Sigmoid colon (tissue), 7 donors: Measurements from ENCODE around the gene MYO1G. TPM values are rescaled to one million over a fixed set of nuclear protein-coding genes. Genes with fewer than 3 reads are reported as not detected.

ENCODE experiments used
- DNase-seq: peaks from one replicate; pipeline ENCODE4 v3.0.0-alpha.2; 2019
- H3K27ac ChIP-seq, 4 donors: fragments of 200-600 bp; sonication (generic); one replicate each; pipeline ENCODE4 v1.5.1; 2016 to 2019; ENCODE audit warnings: mild to moderate bottlenecking in 1 of 4
- H3K27me3 ChIP-seq, 3 donors: fragments of 200-600 bp; sonication (generic); one replicate each; pipeline ENCODE4 v1.5.1; 2019; ENCODE audit warnings: mild to moderate bottlenecking in 1 of 3
- H3K36me3 ChIP-seq, 4 donors: fragments of 200-600 bp; sonication (generic); one replicate each; pipeline ENCODE4 v1.5.1; 2016 to 2019
- H3K4me1 ChIP-seq, 4 donors: fragments of 200-600 bp; sonication (generic); one replicate each; pipeline ENCODE4 v1.5.1; 2017 to 2019
- H3K4me3 ChIP-seq, 4 donors: fragments of 200-600 bp; sonication (generic); one replicate each; pipeline ENCODE4 v1.5.1; 2017 to 2019; ENCODE audit warnings: mild to moderate bottlenecking in 2 of 4, moderate library complexity in 1 of 4
- H3K9me3 ChIP-seq, 4 donors: fragments of 200-600 bp in 3 of 4; sonication (generic) in 3 of 4; one replicate each; pipeline versions ENCODE4 v1.5.1 to v1.6.1; 2013 to 2019
- CTCF ChIP-seq, 4 experiments: fragments of 450-650 bp in 3 of 4; fragments of 200-600 bp in 1 of 4; IDR thresholded peaks; one replicate each; pipeline ENCODE4 v1.5.1; 2016 to 2019; ENCODE audit warnings: antibody characterized with exemption in 4 of 4, mild to moderate bottlenecking in 3 of 4, moderate library complexity in 2 of 4
- EP300 ChIP-seq, 4 donors: sonication (generic); formaldehyde crosslinking; IDR thresholded peaks; one replicate each; pipeline ENCODE4 v1.6.1; 2017; ENCODE audit warnings: antibody characterized with exemption in 4 of 4
- POLR2A ChIP-seq, 2 donors: fragments of 450-650 bp; IDR thresholded peaks; one replicate each; pipeline ENCODE4 v1.6.1; 2016; ENCODE audit warnings: antibody characterized with exemption in 2 of 2, mild to moderate bottlenecking in 2 of 2, moderate library complexity in 2 of 2
- POLR2AphosphoS5 ChIP-seq, 4 donors: sonication (generic); formaldehyde crosslinking; IDR thresholded peaks; one replicate each; pipeline ENCODE4 v1.6.1; 2017; ENCODE audit warnings: antibody characterized with exemption in 4 of 4
- WGBS, 2 donors: extraction: QIAGEN DNeasy Blood & Tissue Kit; methylation state at CpG; one replicate each; pipeline ENCODE4 v1.1.7; 2013; 5-methylcytosine and 5-hydroxymethylcytosine counted together
- intact Hi-C: fragments of 100-400 bp; cut with DNase I; formaldehyde crosslinking; loops from one replicate; pipeline ENCODE4 v1.15.1; 2023
- polyA plus RNA-seq, 3 donors: library from polyadenylated mRNA; stranded (reverse); fragments of 200-250 nt; gene quantifications; one replicate each; pipeline ENCODE4 v1.2.3, GENCODE V29; 2013
- total RNA-seq, 4 donors: library from RNA; depleted of rRNA; stranded (reverse); fragments of >200 nt; gene quantifications; one replicate each; pipeline ENCODE4 v1.1.0, GENCODE V29; 2016
- donor health status: healthy with polysubstance abuse.
- donor health status: Bipolar disorder and iron deficiency.
- donor health status: healthy.

The MYO1G gene
- total and polyA plus RNA-seq, 7 donors, result 1.1 to 19.5 (median 2.4) TPM

GRCh38 chr7:44960011-44960580, 18.7 kb downstream of the MYO1G start:
- DNase-seq, result no peak
- no peak for TF ChIP-seq CTCF (IDR thresholded peaks at IDR 0.05)
- TF ChIP-seq EP300 (IDR thresholded peaks at IDR 0.05), result no peak
- TF ChIP-seq POLR2A (IDR thresholded peaks at IDR 0.05), result no peak
- no peak for TF ChIP-seq POLR2AphosphoS5 (IDR thresholded peaks at IDR 0.05)
- Histone ChIP-seq H3K27ac (no peak overlapping the region), H3K9me3 (no peaks in the 10 kb centered on the region), H3K27me3 (peaks cover 0 to 23% (median 0%) of the 10 kb centered on the region in 3 donors), H3K4me3 (no peak overlapping the region), H3K36me3 (no peaks in the 10 kb centered on the region), H3K4me1 (peaks cover 0 to 15% (median 12%) of the 10 kb centered on the region in 4 donors)
- WGBS, 2 donors, result 80% methylated on average over 4 of the region's 4 CpGs
- intact Hi-C loops, result no loop called here

- Histone ChIP-seq H3K27me3 (peaks cover 0 to 23% (median 0%) of the 10 kb centered on the region in 3 donors), H3K36me3 (no peaks in the 10 kb centered on the region), H3K4me1 (peaks cover 0 to 15% (median 12%) of the 10 kb centered on the region in 4 donors), H3K9me3 (no peaks in the 10 kb centered on the region), H3K4me3 (no peak overlapping the region), H3K27ac (no peak overlapping the region)
- intact Hi-C loops, result no loop called here
- DNase-seq, result no peak
- WGBS, 2 donors, result 61 to 68% methylated on average over 8 of the region's 8 CpGs
- TF ChIP-seq CTCF (IDR thresholded peaks at IDR 0.05) (no peak), POLR2A (IDR thresholded peaks at IDR 0.05) (no peak), POLR2AphosphoS5 (IDR thresholded peaks at IDR 0.05) (no peak), EP300 (IDR thresholded peaks at IDR 0.05) (no peak)
Measured at GRCh38 chr7:44959433-44959951, 19.3 kb downstream of the MYO1G start.

- TF ChIP-seq EP300 (IDR thresholded peaks at IDR 0.05) (no peak), CTCF (IDR thresholded peaks at IDR 0.05) (no peak), POLR2A (IDR thresholded peaks at IDR 0.05) (no peak), POLR2AphosphoS5 (IDR thresholded peaks at IDR 0.05) (no peak)
- WGBS, 2 donors, result 49 to 65% methylated on average over 8 of the region's 8 CpGs
- intact Hi-C loops, result no loop called here
- no peak overlapping the region for H3K27ac ChIP-seq
- no peaks in the 10 kb centered on the region for H3K9me3 ChIP-seq
- DNase-seq, result no peak
- no peak overlapping the region for H3K4me3 ChIP-seq
- H3K27me3 ChIP-seq, result peaks cover 0 to 23% (median 0%) of the 10 kb centered on the region in 3 donors
- no peaks in the 10 kb centered on the region for H3K36me3 ChIP-seq
- H3K4me1 ChIP-seq, result peaks cover 0 to 15% (median 12%) of the 10 kb centered on the region in 4 donors
Measured at GRCh38 chr7:44958645-44959344, 20.0 kb downstream of the MYO1G start.

- no peaks in the 10 kb centered on the region for H3K4me1 ChIP-seq
- H3K36me3 ChIP-seq, result no peaks in the 10 kb centered on the region
- H3K4me3 ChIP-seq, result no peak overlapping the region
- H3K9me3 ChIP-seq, result no peaks in the 10 kb centered on the region
- 90 to 94% methylated on average over 10 of the region's 10 CpGs for WGBS, 2 donors
- TF ChIP-seq EP300 (IDR thresholded peaks at IDR 0.05) (no peak), CTCF (IDR thresholded peaks at IDR 0.05) (no peak), POLR2A (IDR thresholded peaks at IDR 0.05) (no peak), POLR2AphosphoS5 (IDR thresholded peaks at IDR 0.05) (no peak)
- no peak overlapping the region for H3K27ac ChIP-seq
- intact Hi-C loops, result no loop called here
- DNase-seq, result no peak
- peaks cover 0 to 7% (median 0%) of the 10 kb centered on the region in 3 donors for H3K27me3 ChIP-seq
Measured at GRCh38 chr7:44956157-44956766, 22.6 kb downstream of the MYO1G start.
